Caco-2 (cell line): ENCODE results near the gene GLTP. TPM values are rescaled to one million over a fixed set of nuclear protein-coding genes. Genes with fewer than 3 reads are reported as not detected.

Experiments
- BruUV-seq: library from RNA; stranded (reverse); fragments of 400-500 nt; replicated peaks from 2 replicates; lab custom pipeline; 2021; lab: Mats Ljungman, UMichigan
- CTCF ChIA-PET: fragments of 300-600 bp; sonication (Branson Sonifier 250); formaldehyde crosslinking; loops from one replicate; lab custom pipeline; 2022; ENCODE audit warnings: antibody characterized with exemption; lab: Charles Lee
- POLR2A ChIA-PET: fragments of 300-600 bp; sonication (Branson Sonifier 250); formaldehyde crosslinking; loops from one replicate; lab custom pipeline; 2022; ENCODE audit warnings: antibody characterized with exemption; lab: Charles Lee
- DNase-seq, 2 experiments: peaks; one replicate each; pipeline versions ENCODE4 v3.0.0 to v3.0.0-alpha.2; 2020 to 2022
- H3K27me3 ChIP-seq: replicated peaks from 2 replicates; pipeline ENCODE4 v1.6.0; 2011; ENCODE audit warnings: low read length; ENCODE audit not compliant: control insufficient read depth, insufficient read depth
- H3K36me3 ChIP-seq: 2 replicates; pipeline ENCODE4 v1.5.1; 2011; ENCODE audit warnings: low read length; ENCODE audit not compliant: control insufficient read depth, insufficient read depth
- H3K4me1 ChIP-seq: fragments of 250-450 bp; sonication (Bioruptor Pico); 2 replicates; pipeline ENCODE4 v1.5.1; 2020; ENCODE audit warnings: mild to moderate bottlenecking
- H3K4me3 ChIP-seq: 2 replicates; pipeline ENCODE4 v1.5.1; 2011; ENCODE audit warnings: low read depth, mild to moderate bottlenecking, control low read depth, low read length
- H3K9me3 ChIP-seq: fragments of 250-450 bp; sonication (Bioruptor Pico); 2 replicates; pipeline ENCODE4 v1.5.1; 2020; ENCODE audit warnings: mild to moderate bottlenecking, moderate library complexity
- H3K27ac Mint-ChIP-seq: one replicate; pipeline ENCODE4 v1.8.0; 2022; ENCODE audit warnings: mixed read lengths; ENCODE audit not compliant: unreplicated experiment
- H3K27me3 Mint-ChIP-seq: one replicate; pipeline ENCODE4 v1.8.0; 2022; ENCODE audit warnings: mixed read lengths; ENCODE audit not compliant: insufficient read depth, unreplicated experiment
- H3K36me3 Mint-ChIP-seq: one replicate; pipeline ENCODE4 v1.8.0; 2022; ENCODE audit warnings: mild to moderate bottlenecking, mixed read lengths; ENCODE audit not compliant: insufficient read depth, unreplicated experiment
- H3K4me1 Mint-ChIP-seq: one replicate; pipeline ENCODE4 v1.8.0; 2022; ENCODE audit warnings: low read depth, mixed read lengths; ENCODE audit not compliant: unreplicated experiment
- H3K4me3 Mint-ChIP-seq: one replicate; pipeline ENCODE4 v1.8.0; 2022; ENCODE audit warnings: mild to moderate bottlenecking, moderate library complexity, mixed read lengths; ENCODE audit not compliant: unreplicated experiment
- H3K9me3 Mint-ChIP-seq: one replicate; pipeline ENCODE4 v1.8.0; 2022; ENCODE audit warnings: mixed read lengths; ENCODE audit not compliant: unreplicated experiment
- CTCF ChIP-seq, 2 experiments: fragments of 200-600 bp in 1 of 2; IDR thresholded peaks; 1 replicate in 1 of 2; 2 replicates in 1 of 2; pipeline versions ENCODE4 v1.5.1 to v1.8.0; 2011 to 2022; ENCODE audit warnings: antibody characterized with exemption in 1 of 2, control low read depth in 1 of 2, inconsistent platforms in 1 of 2, low read depth in 1 of 2, low read length in 1 of 2, mild to moderate bottlenecking in 1 of 2, moderate library complexity in 1 of 2; ENCODE audit not compliant: insufficient read depth in 1 of 2, severe bottlenecking in 1 of 2, unreplicated experiment in 1 of 2
- intact Hi-C: fragments of 100-400 bp; cut with micrococcal nuclease; formaldehyde crosslinking; loops from one replicate; pipeline ENCODE4 v1.10.0; 2022; ENCODE audit not compliant: unreplicated experiment
- total RNA-seq: library from RNA; stranded (reverse); gene quantifications from 2 replicates; pipeline ENCODE4 v1.2.3, GENCODE V29; 2022

The GLTP gene
- total RNA-seq, 1 experiment from 2014 or later: 14.9 TPM

- Histone ChIP-seq H3K4me1 (peaks cover 8% of the 10 kb centered on the region), H3K36me3 (peaks cover 3% of the 10 kb centered on the region), H3K4me3 (no peak overlapping the region), H3K27me3 (no peaks in the 10 kb centered on the region), H3K9me3 (no peaks in the 10 kb centered on the region)
- intact Hi-C loops: no loop called here
- Mint-ChIP-seq H3K4me3 (no peak overlapping the region), H3K36me3 (peaks cover 7% of the 10 kb centered on the region), H3K4me1 (peaks cover 8% of the 10 kb centered on the region), H3K27me3 (no peaks in the 10 kb centered on the region), H3K27ac (no peak overlapping the region), H3K9me3 (no peaks in the 10 kb centered on the region)
- BruUV-seq: no TSS peak
- TF ChIP-seq CTCF (IDR thresholded peaks at IDR 0.05; ENCODE audit: insufficient read depth in 1 of 2, low read depth in 1 of 2, low read length in 1 of 2, severe bottlenecking in 1 of 2, unreplicated experiment in 1 of 2): no peak
- ChIA-PET POLR2A (no interaction called here), CTCF (no interaction called here)
- no peak for DNase-seq
These were observed 45.0 kb upstream of the GLTP start for GRCh38 chr12:109925185-109925840.

GRCh38 chr12:109923481-109924245 is 43.3 kb upstream of the GLTP start:
- no peak overlapping the region for H3K27ac Mint-ChIP-seq
- no peaks in the 10 kb centered on the region for H3K27me3 ChIP-seq
- H3K9me3 ChIP-seq: no peaks in the 10 kb centered on the region
- ChIA-PET CTCF (interaction anchor here (0.7 kb wide), 1 partner anchor 135 kb away, joined by 3 read pairs; no protein-coding TSS in a partner anchor), POLR2A (no interaction called here)
- DNase-seq: no peak
- H3K9me3 Mint-ChIP-seq: no peaks in the 10 kb centered on the region
- BruUV-seq: no TSS peak
- intact Hi-C loops: no loop called here
- no peaks in the 10 kb centered on the region for H3K4me1 Mint-ChIP-seq
- H3K4me3 Mint-ChIP-seq: no peak overlapping the region
- H3K27me3 Mint-ChIP-seq: no peaks in the 10 kb centered on the region
- no peak for TF ChIP-seq CTCF (IDR thresholded peaks at IDR 0.05; ENCODE audit: insufficient read depth in 1 of 2, low read depth in 1 of 2, low read length in 1 of 2, severe bottlenecking in 1 of 2, unreplicated experiment in 1 of 2)
- no peak overlapping the region for H3K4me3 ChIP-seq
- no peaks in the 10 kb centered on the region for H3K4me1 ChIP-seq
- H3K36me3 ChIP-seq: peaks cover 4% of the 10 kb centered on the region
- peaks cover 12% of the 10 kb centered on the region for H3K36me3 Mint-ChIP-seq

- Mint-ChIP-seq H3K4me3 (no peak overlapping the region), H3K27me3 (no peaks in the 10 kb centered on the region), H3K9me3 (no peaks in the 10 kb centered on the region), H3K4me1 (no peaks in the 10 kb centered on the region), H3K27ac (no peak overlapping the region), H3K36me3 (peaks cover 12% of the 10 kb centered on the region)
- TF ChIP-seq CTCF (IDR thresholded peaks at IDR 0.05; ENCODE audit: insufficient read depth in 1 of 2, low read depth in 1 of 2, low read length in 1 of 2, severe bottlenecking in 1 of 2, unreplicated experiment in 1 of 2): no peak
- intact Hi-C loops: no loop called here
- no peaks in the 10 kb centered on the region for H3K4me1 ChIP-seq
- no peak for DNase-seq
- POLR2A ChIA-PET: no interaction called here
- CTCF ChIA-PET: no interaction called here
- peaks cover 1% of the 10 kb centered on the region; the same call in 1 of the 2 replicates for H3K36me3 ChIP-seq
- BruUV-seq: no TSS peak
- no peak overlapping the region for H3K4me3 ChIP-seq
- no peaks in the 10 kb centered on the region for H3K9me3 ChIP-seq
- H3K27me3 ChIP-seq: no peaks in the 10 kb centered on the region
These were observed 42.7 kb upstream of the GLTP start for GRCh38 chr12:109923038-109923437.
